A673 (cell line): ENCODE results near the gene INSR. TPM values are rescaled to one million over a fixed set of nuclear protein-coding genes. Genes with fewer than 3 reads are reported as not detected.

ENCODE experiments used
- BruUV-seq: library from RNA; stranded (reverse); fragments of 400-500 nt; replicated peaks from 2 replicates; lab custom pipeline; 2021; lab: Mats Ljungman, UMichigan
- CTCF ChIA-PET: fragments of 300-600 bp; sonication (Branson Sonifier 250); formaldehyde crosslinking; loops from one replicate; lab custom pipeline; 2022; ENCODE audit warnings: antibody characterized with exemption; lab: Charles Lee
- POLR2A ChIA-PET: fragments of 300-600 bp; sonication (Branson Sonifier 250); formaldehyde crosslinking; loops from one replicate; lab custom pipeline; 2022; ENCODE audit warnings: antibody characterized with exemption; ENCODE audit not compliant: low non-redundant PET; lab: Charles Lee
- DNase-seq: peaks from one replicate; pipeline ENCODE4 v3.0.0-alpha.2; 2015; ENCODE audit warnings: low spot score
- H3K27ac ChIP-seq: fragments of 200-600 bp; sonication (generic); 2 replicates; pipeline ENCODE4 v1.5.1; 2016; ENCODE audit warnings: mixed run types, low read depth, mild to moderate bottlenecking, mixed read lengths, antibody characterized with exemption, low read length; ENCODE audit not compliant: poor library complexity, severe bottlenecking
- H3K27me3 ChIP-seq: fragments of 200-600 bp; sonication (generic); replicated peaks from 2 replicates; pipeline ENCODE4 v1.6.1; 2017; ENCODE audit warnings: mixed run types, low read depth, mild to moderate bottlenecking, mixed read lengths, antibody characterized with exemption, low read length; ENCODE audit not compliant: insufficient read depth, poor library complexity
- H3K36me3 ChIP-seq: fragments of 200-600 bp; sonication (generic); 2 replicates; pipeline ENCODE4 v1.6.1; 2016; ENCODE audit warnings: mixed run types, mild to moderate bottlenecking, mixed read lengths, antibody characterized with exemption, low read length; ENCODE audit not compliant: insufficient read depth, poor library complexity, severe bottlenecking
- H3K4me1 ChIP-seq: fragments of 200-600 bp; sonication (generic); 2 replicates; pipeline ENCODE4 v1.6.1; 2017; ENCODE audit warnings: mixed run types, mild to moderate bottlenecking, mixed read lengths, antibody characterized with exemption, low read length; ENCODE audit not compliant: insufficient read depth, poor library complexity, severe bottlenecking
- H3K4me3 ChIP-seq: fragments of 200-600 bp; sonication (generic); 2 replicates; pipeline ENCODE4 v1.5.1; 2016; ENCODE audit warnings: low read depth, mixed run types, mild to moderate bottlenecking, mixed read lengths, low read length; ENCODE audit not compliant: poor library complexity, severe bottlenecking
- H3K9me3 ChIP-seq: fragments of 200-600 bp; sonication (generic); 2 replicates; pipeline ENCODE4 v1.6.1; 2016; ENCODE audit warnings: mixed run types, low read depth, mild to moderate bottlenecking, mixed read lengths, antibody characterized with exemption, low read length; ENCODE audit not compliant: poor library complexity, severe bottlenecking
- CTCF ChIP-seq: fragments of 300-800, 200-600 bp; sonication (generic); conservative IDR thresholded peaks from 2 replicates; pipeline ENCODE4 v1.5.1; 2017; ENCODE audit warnings: low read depth, mild to moderate bottlenecking, antibody characterized with exemption, low read length, moderate library complexity, mixed read lengths
- EZH2 ChIP-seq: fragments of 200-600 bp; sonication (generic); IDR thresholded peaks from 2 replicates; pipeline ENCODE4 v1.6.1; 2017; ENCODE audit warnings: borderline replicate concordance, low read depth, mild to moderate bottlenecking, mixed read lengths, antibody characterized with exemption, low read length; ENCODE audit not compliant: poor library complexity, severe bottlenecking
- intact Hi-C: fragments of 100-400 bp; cut with micrococcal nuclease; formaldehyde crosslinking; loops from one replicate; pipeline ENCODE4 v1.10.0; 2022; ENCODE audit not compliant: unreplicated experiment
- total RNA-seq: library from RNA; stranded (reverse); gene quantifications from 2 replicates; pipeline ENCODE4 v1.2.3, GENCODE V29; 2021

Gene INSR
- total RNA-seq, 1 experiment from 2014 or later = 12.9 TPM

- CTCF ChIA-PET = no interaction called here
- no peaks in the 10 kb centered on the region for H3K27me3 ChIP-seq
- intact Hi-C loops = no loop called here
- H3K4me1 ChIP-seq = no peaks in the 10 kb centered on the region
- POLR2A ChIA-PET = no interaction called here
- DNase-seq = no peak
- TF ChIP-seq EZH2 = no peak
- no peak for TF ChIP-seq CTCF
- H3K36me3 ChIP-seq = no peaks in the 10 kb centered on the region
- no peak overlapping the region for H3K4me3 ChIP-seq
- no peaks in the 10 kb centered on the region for H3K9me3 ChIP-seq
- H3K27ac ChIP-seq = no peak overlapping the region
- no TSS peak for BruUV-seq
Observed at GRCh38 chr19:7255631-7256030, 38.6 kb downstream of the INSR start.

- no peaks in the 10 kb centered on the region for H3K27me3 ChIP-seq
- H3K27ac ChIP-seq = no peak overlapping the region
- ChIA-PET CTCF (no interaction called here), POLR2A (no interaction called here)
- H3K4me3 ChIP-seq = no peak overlapping the region
- H3K4me1 ChIP-seq = no peaks in the 10 kb centered on the region
- no TSS peak for BruUV-seq
- DNase-seq = no peak
- H3K36me3 ChIP-seq = no peaks in the 10 kb centered on the region
- no peak for TF ChIP-seq CTCF
- TF ChIP-seq EZH2 = no peak
- no peaks in the 10 kb centered on the region for H3K9me3 ChIP-seq
- intact Hi-C loops = no loop called here
Observed at GRCh38 chr19:7255119-7255518, 39.1 kb downstream of the INSR start.

- H3K9me3 ChIP-seq = no peaks in the 10 kb centered on the region
- no peak overlapping the region for H3K27ac ChIP-seq
- H3K4me1 ChIP-seq = no peaks in the 10 kb centered on the region
- DNase-seq = no peak
- no peaks in the 10 kb centered on the region for H3K36me3 ChIP-seq
- no peak for TF ChIP-seq CTCF
- TF ChIP-seq EZH2 = no peak
- H3K27me3 ChIP-seq = no peaks in the 10 kb centered on the region
- BruUV-seq = no TSS peak
- intact Hi-C loops = no loop called here
- ChIA-PET CTCF (no interaction called here), POLR2A (no interaction called here)
- H3K4me3 ChIP-seq = no peak overlapping the region
Observed at GRCh38 chr19:7254590-7254989, 39.6 kb downstream of the INSR start.
